Thyroid gland (tissue), 4 donors: Measurements from ENCODE around the gene EML3. TPM values are rescaled to one million over a fixed set of nuclear protein-coding genes. Genes with fewer than 3 reads are reported as not detected.
A peak's percentile ranks its signal among the peaks of the same experiment; 100 is the strongest.

Source experiments
- DNase-seq, 2 donors: peaks; one replicate each; pipeline ENCODE4 v3.0.0-alpha.2; 2019
- H3K27ac ChIP-seq, 3 donors: fragments of 200-600 bp; sonication (generic); 1 replicate in 2 of 3; 2 replicates in 1 of 3; pipeline ENCODE4 v1.5.1; 2016 to 2019; ENCODE audit warnings: mild to moderate bottlenecking in 1 of 3, moderate library complexity in 1 of 3
- H3K27me3 ChIP-seq: fragments of 200-600 bp; sonication (generic); one replicate; pipeline ENCODE4 v1.5.1; 2019
- H3K36me3 ChIP-seq, 2 donors: fragments of 200-600 bp; sonication (generic); one replicate each; pipeline ENCODE4 v1.5.1; 2016 to 2019
- H3K4me1 ChIP-seq, 2 donors: fragments of 200-600 bp; sonication (generic); one replicate each; pipeline ENCODE4 v1.5.1; 2017 to 2019
- H3K4me3 ChIP-seq, 3 donors: fragments of 200-600 bp; sonication (generic); replicated peaks in 1 of 3; 1 replicate in 2 of 3; 2 replicates in 1 of 3; pipeline ENCODE4 v1.5.1; 2016; ENCODE audit warnings: mild to moderate bottlenecking in 1 of 3
- H3K9me3 ChIP-seq: fragments of 200-600 bp; sonication (generic); one replicate; pipeline ENCODE4 v1.5.1; 2017
- POLR2A ChIP-seq, 2 donors: fragments of 450-650 bp; IDR thresholded peaks; one replicate each; pipeline ENCODE4 v1.6.1; 2017; ENCODE audit warnings: antibody characterized with exemption in 2 of 2, mild to moderate bottlenecking in 2 of 2, moderate library complexity in 1 of 2
- WGBS, 2 donors: methylation state at CpG; one replicate each; pipeline ENCODE4 v1.1.5; 2017; 5-methylcytosine and 5-hydroxymethylcytosine counted together
- intact Hi-C: fragments of 100-400 bp; cut with DNase I; formaldehyde crosslinking; loops from one replicate; pipeline ENCODE4 v1.15.1; 2023
- total RNA-seq, 4 donors: library from RNA; depleted of rRNA; stranded (reverse); fragments of >200 nt; gene quantifications; one replicate each; pipeline ENCODE4 v1.2.3, GENCODE V29; 2016
- TF ChIP-seq, protein P1 (sequence below), 6 experiments: fragments of 200-600 bp in 3 of 6; fragments of 450-650 bp in 3 of 6; sonication (generic) in 3 of 6; IDR thresholded peaks; one replicate each; pipeline ENCODE4 v1.5.1; 2016 to 2019; ENCODE audit warnings: antibody characterized with exemption in 6 of 6, mild to moderate bottlenecking in 2 of 6, inconsistent platforms in 1 of 6, moderate library complexity in 1 of 6

Gene EML3
- total RNA-seq, 4 donors from 2014 or later, result 28.3 to 58.0 (median 46.6) TPM

DNA sequence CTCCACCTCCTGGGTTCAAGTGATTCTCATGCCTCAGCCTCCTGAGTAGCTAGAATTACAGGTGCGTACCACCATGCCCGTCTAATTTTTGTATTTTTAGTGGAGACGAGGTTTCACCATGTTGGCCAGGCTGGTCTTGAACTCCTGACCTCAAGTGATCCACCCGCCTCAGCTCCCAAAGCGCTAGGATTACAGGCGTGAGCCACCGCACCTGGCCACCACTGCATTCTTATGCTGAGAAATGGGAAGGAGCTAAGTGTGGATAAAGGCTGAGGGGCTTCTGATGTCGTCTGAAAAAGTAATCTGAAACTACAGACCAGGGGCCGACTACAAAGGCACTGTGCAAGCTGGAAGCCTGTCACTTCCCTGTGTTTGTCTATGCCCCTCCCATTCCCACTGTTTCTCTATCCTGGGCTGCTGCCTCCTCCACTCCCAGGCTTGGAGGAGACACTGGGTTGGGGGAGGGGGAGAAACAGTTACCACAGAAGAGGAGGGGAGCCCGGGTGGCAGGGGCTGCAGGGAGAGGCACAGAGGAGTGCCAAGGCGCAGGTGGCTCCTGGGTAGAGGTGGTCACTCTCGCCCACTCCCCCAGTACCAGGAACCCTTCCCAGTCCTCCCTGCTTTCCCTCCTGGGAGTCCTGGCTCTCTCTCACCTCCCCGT lies 8.0 kb downstream of the EML3 start:
- Histone ChIP-seq H3K4me3 (no peak overlapping the region), H3K27me3 (no peaks in the 10 kb centered on the region), H3K4me1 (peaks cover 12 to 14% of the 10 kb centered on the region in 2 donors), H3K36me3 (peaks cover 0 to 9% of the 10 kb centered on the region in 2 donors), H3K27ac (no peak overlapping the region), H3K9me3 (no peaks in the 10 kb centered on the region)
- DNase-seq, result no peak
- no peak for TF ChIP-seq POLR2A (IDR thresholded peaks at IDR 0.05)
- TF ChIP-seq, protein P1, sequence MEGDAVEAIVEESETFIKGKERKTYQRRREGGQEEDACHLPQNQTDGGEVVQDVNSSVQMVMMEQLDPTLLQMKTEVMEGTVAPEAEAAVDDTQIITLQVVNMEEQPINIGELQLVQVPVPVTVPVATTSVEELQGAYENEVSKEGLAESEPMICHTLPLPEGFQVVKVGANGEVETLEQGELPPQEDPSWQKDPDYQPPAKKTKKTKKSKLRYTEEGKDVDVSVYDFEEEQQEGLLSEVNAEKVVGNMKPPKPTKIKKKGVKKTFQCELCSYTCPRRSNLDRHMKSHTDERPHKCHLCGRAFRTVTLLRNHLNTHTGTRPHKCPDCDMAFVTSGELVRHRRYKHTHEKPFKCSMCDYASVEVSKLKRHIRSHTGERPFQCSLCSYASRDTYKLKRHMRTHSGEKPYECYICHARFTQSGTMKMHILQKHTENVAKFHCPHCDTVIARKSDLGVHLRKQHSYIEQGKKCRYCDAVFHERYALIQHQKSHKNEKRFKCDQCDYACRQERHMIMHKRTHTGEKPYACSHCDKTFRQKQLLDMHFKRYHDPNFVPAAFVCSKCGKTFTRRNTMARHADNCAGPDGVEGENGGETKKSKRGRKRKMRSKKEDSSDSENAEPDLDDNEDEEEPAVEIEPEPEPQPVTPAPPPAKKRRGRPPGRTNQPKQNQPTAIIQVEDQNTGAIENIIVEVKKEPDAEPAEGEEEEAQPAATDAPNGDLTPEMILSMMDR (IDR thresholded peaks at IDR 0.05), result no peak
- WGBS, 2 donors, result 88% methylated on average over 10 to 13 of the region's 13 CpGs
- intact Hi-C loops, result no loop called here

DNA sequence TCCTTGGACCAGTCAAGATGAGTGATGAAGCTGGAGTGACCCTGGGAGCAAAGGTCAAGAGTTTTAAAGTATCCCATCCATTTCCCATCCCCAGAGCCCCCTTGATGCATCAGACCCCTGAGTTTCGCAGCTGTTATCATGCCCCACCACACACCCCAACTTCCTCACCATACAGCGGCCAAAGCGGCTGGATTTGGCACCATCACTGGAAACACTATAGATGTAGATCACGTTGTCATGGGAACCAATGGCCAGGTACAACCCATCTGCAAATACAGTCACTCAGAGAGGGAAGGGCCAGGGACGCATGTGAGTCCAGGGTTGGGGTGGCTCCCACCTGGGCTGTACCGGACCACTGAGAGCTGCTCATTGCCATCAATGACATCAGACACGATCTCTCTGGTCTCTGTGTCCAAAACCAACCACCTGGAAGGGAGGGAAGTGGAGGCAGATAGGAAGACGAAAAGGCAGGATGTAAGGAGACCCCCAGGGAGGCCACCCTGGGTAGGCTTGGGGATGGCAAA lies 8.7 kb downstream of the EML3 start:
- H3K4me1 ChIP-seq, result peaks cover 19% of the 10 kb centered on the region in 2 donors

DNA sequence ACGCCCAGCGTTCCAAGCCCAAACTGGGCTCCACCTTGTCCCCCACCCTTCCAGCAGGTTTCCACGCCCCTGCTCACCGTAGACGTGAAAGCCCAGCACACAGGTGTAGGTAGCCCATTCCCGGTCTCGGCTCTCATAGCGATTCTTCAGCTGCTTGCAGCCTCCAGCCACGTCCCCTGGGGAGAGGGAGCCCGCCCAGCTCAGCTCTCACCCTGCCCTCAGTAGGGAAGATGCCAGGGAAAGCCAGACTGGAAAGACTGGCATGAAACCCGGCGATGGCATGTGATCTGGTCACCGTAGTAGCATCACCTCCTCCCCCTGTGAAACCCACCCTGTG lies 9.5 kb downstream of the EML3 start:
- Histone ChIP-seq H3K4me1 (peaks cover 19 to 21% of the 10 kb centered on the region in 2 donors), H3K36me3 (peaks cover 5 to 10% of the 10 kb centered on the region in 2 donors)
- TF ChIP-seq POLR2A (IDR thresholded peaks at IDR 0.05), result no peak
- TF ChIP-seq, protein P1 (IDR thresholded peaks at IDR 0.05), result no peak

More for the DNA sequence above, 8.7 kb downstream of the EML3 start:
- H3K4me3 ChIP-seq, result no peak overlapping the region
- peaks cover 0 to 9% of the 10 kb centered on the region in 2 donors for H3K36me3 ChIP-seq
- DNase-seq, result no peak
- no peaks in the 10 kb centered on the region for H3K9me3 ChIP-seq
- no peak for TF ChIP-seq POLR2A (IDR thresholded peaks at IDR 0.05)
- TF ChIP-seq, protein P1 (IDR thresholded peaks at IDR 0.05), result no peak
- no peak overlapping the region for H3K27ac ChIP-seq
- intact Hi-C loops, result no loop called here
- no peaks in the 10 kb centered on the region for H3K27me3 ChIP-seq
- WGBS, 2 donors, result 87 to 91% methylated on average over 8 of the region's 8 CpGs

DNA sequence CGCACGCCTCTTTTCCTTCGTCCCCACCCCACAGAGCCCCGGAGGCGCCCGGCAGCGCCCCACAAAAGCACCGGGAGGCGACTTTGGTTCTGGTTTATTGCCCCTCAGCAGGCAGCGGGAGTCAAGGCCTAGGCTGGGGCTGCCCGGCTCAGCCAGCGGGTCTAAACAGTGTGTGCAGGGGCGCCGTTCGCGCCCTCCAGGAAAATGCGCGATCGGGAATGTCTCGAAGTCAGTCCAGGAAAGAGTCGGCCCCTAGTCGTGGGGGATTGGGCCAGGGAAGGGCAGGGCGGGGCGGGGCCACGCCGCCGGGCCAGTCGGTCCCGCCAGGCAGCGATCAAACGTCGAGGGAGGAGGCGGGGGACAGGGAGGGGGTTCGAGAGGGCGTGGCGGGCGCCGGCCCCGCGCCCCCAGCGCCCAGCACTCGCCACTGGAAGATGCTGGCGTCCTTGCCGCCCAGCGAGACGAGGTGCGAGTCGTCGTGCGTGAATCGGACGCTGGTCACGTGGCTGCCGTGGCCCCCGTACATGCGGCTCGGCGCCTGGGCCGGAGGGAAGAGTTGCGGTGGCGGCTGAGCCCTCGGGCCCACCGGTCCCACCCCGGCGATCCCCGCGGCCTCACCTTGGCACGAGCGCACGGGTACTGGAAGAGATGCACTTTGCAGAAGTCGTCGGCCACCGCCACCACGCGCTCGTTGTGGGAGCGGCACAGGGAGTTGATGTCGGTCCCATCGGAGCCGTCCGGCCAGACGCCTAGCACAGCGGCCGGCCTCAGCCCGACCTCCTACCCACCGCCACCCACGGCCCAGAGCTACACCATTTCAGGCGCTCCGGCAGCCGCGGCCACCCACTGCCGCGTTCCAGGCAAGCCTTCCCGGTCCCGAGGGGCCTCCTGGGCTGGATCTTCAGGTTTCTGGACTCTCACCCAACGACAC lies 10.2 kb downstream of the EML3 start:
- TF ChIP-seq, protein P1 (IDR thresholded peaks at IDR 0.05), result peak in 2 of 6 experiments; percentile 19 to 28
- TF ChIP-seq POLR2A (IDR thresholded peaks at IDR 0.05), result no peak
- Histone ChIP-seq H3K27me3 (no peaks in the 10 kb centered on the region), H3K9me3 (no peaks in the 10 kb centered on the region), H3K36me3 (peaks cover 11 to 16% of the 10 kb centered on the region in 2 donors), H3K4me1 (peaks cover 19 to 21% of the 10 kb centered on the region in 2 donors), H3K27ac (peak overlapping the region; percentile 4 to 95 (median 82)), H3K4me3 (peak overlapping the region; percentile 12 to 86 (median 37))
- 2 to 3% methylated on average over 6 to 15 of the region's 96 CpGs for WGBS, 2 donors
- DNase-seq, result peak; percentile 66 to 78
- intact Hi-C loops, result no loop called here

More for the DNA sequence above, 9.5 kb downstream of the EML3 start:
- H3K9me3 ChIP-seq, result no peaks in the 10 kb centered on the region
- DNase-seq, result no peak
- intact Hi-C loops, result no loop called here
- 55 to 67% methylated on average over 12 to 13 of the region's 13 CpGs for WGBS, 2 donors
- H3K27ac ChIP-seq, result peak overlapping the region in 2 of 3 donors; percentile 82 to 95
- H3K27me3 ChIP-seq, result no peaks in the 10 kb centered on the region
- H3K4me3 ChIP-seq, result peak overlapping the region in 1 of 3 donors; percentile 86
